ENCODE results near the gene FRAS1. TPM values are rescaled to one million over a fixed set of nuclear protein-coding genes. Genes with fewer than 3 reads are reported as not detected.

FRAS1 gene
- total and polyA plus RNA-seq, 3 experiments from 2014 or later, result not detected

- Histone ChIP-seq H3K9me3 (ENCODE audit: low read length) (no peaks in the 10 kb centered on the region), H3K36me3 (ENCODE audit: insufficient read depth, low read length) (no peaks in the 10 kb centered on the region), H3K4me1 (ENCODE audit: insufficient read depth, low read length) (no peaks in the 10 kb centered on the region), H3K27me3 (ENCODE audit: insufficient read depth, low read length, poor library complexity, severe bottlenecking) (peaks cover 20% of the 10 kb centered on the region), H3K4me3 (ENCODE audit: low read length) (no peak overlapping the region), H3K27ac (ENCODE audit: low read depth, low read length) (no peak overlapping the region)
- Mint-ChIP-seq H3K36me3 (no peaks in the 10 kb centered on the region), H3K4me1 (peaks cover 3 to 5% (median 5%) of the 10 kb centered on the region in 3 donors), H3K9me3 (peaks cover 0 to 2% (median 0%) of the 10 kb centered on the region in 5 donors), H3K27ac (no peak overlapping the region), H3K4me3 (no peak overlapping the region), H3K27me3 (peaks cover 19 to 61% of the 10 kb centered on the region in 2 donors)
- POLR2A ChIA-PET, result no interaction called here
- CTCF ChIA-PET, result no interaction called here
- DNase-seq, result no peak
Measured at GRCh38 chr4:78553043-78553396, 495.9 kb downstream of the FRAS1 start.

- DNase-seq, result no peak
- H3K9me3 Mint-ChIP-seq, result peaks cover 0 to 2% (median 0%) of the 10 kb centered on the region in 5 donors
- Histone ChIP-seq H3K4me3 (ENCODE audit: low read length) (no peak overlapping the region), H3K9me3 (ENCODE audit: low read length) (no peaks in the 10 kb centered on the region), H3K27ac (ENCODE audit: low read depth, low read length) (no peak overlapping the region), H3K36me3 (ENCODE audit: insufficient read depth, low read length) (no peaks in the 10 kb centered on the region), H3K4me1 (ENCODE audit: insufficient read depth, low read length) (no peaks in the 10 kb centered on the region), H3K27me3 (ENCODE audit: insufficient read depth, low read length, poor library complexity, severe bottlenecking) (peaks cover 20% of the 10 kb centered on the region)
- H3K4me3 Mint-ChIP-seq, result no peak overlapping the region
- ChIA-PET POLR2A (no interaction called here), CTCF (no interaction called here)
- peaks cover 19 to 63% of the 10 kb centered on the region in 2 donors for H3K27me3 Mint-ChIP-seq
- H3K4me1 Mint-ChIP-seq, result peaks cover 3 to 5% (median 5%) of the 10 kb centered on the region in 3 donors
- no peak overlapping the region for H3K27ac Mint-ChIP-seq
- no peaks in the 10 kb centered on the region for H3K36me3 Mint-ChIP-seq
Measured at GRCh38 chr4:78553529-78554060, 496.5 kb downstream of the FRAS1 start.

- Histone ChIP-seq H3K36me3 (ENCODE audit: insufficient read depth, low read length) (no peaks in the 10 kb centered on the region), H3K9me3 (ENCODE audit: low read length) (no peaks in the 10 kb centered on the region), H3K4me3 (ENCODE audit: low read length) (no peak overlapping the region), H3K27ac (ENCODE audit: low read depth, low read length) (no peak overlapping the region), H3K4me1 (ENCODE audit: insufficient read depth, low read length) (no peaks in the 10 kb centered on the region), H3K27me3 (ENCODE audit: insufficient read depth, low read length, poor library complexity, severe bottlenecking) (peaks cover 9% of the 10 kb centered on the region)
- ChIA-PET CTCF (no interaction called here), POLR2A (interaction anchor here (0.7 kb wide), 1 partner anchor 510 kb away, joined by 4 read pairs; no protein-coding TSS in a partner anchor)
- Mint-ChIP-seq H3K36me3 (no peaks in the 10 kb centered on the region), H3K27me3 (peaks cover 11 to 47% of the 10 kb centered on the region in 2 donors), H3K27ac (no peak overlapping the region), H3K9me3 (no peaks in the 10 kb centered on the region), H3K4me3 (no peak overlapping the region), H3K4me1 (no peaks in the 10 kb centered on the region)
- DNase-seq, result no peak
Measured at GRCh38 chr4:78556665-78557064, 499.5 kb downstream of the FRAS1 start.

- Mint-ChIP-seq H3K4me1 (no peaks in the 10 kb centered on the region), H3K9me3 (no peaks in the 10 kb centered on the region), H3K27me3 (peaks cover 6 to 48% of the 10 kb centered on the region in 2 donors), H3K27ac (no peak overlapping the region), H3K4me3 (no peak overlapping the region), H3K36me3 (no peaks in the 10 kb centered on the region)
- Histone ChIP-seq H3K4me1 (ENCODE audit: insufficient read depth, low read length) (no peaks in the 10 kb centered on the region), H3K4me3 (ENCODE audit: low read length) (no peak overlapping the region), H3K27me3 (ENCODE audit: insufficient read depth, low read length, poor library complexity, severe bottlenecking) (peaks cover 5% of the 10 kb centered on the region), H3K36me3 (ENCODE audit: insufficient read depth, low read length) (no peaks in the 10 kb centered on the region), H3K27ac (ENCODE audit: low read depth, low read length) (no peak overlapping the region), H3K9me3 (ENCODE audit: low read length) (no peaks in the 10 kb centered on the region)
- POLR2A ChIA-PET, result no interaction called here
- CTCF ChIA-PET, result no interaction called here
- DNase-seq, result no peak
Measured at GRCh38 chr4:78557841-78558240, 500.7 kb downstream of the FRAS1 start.

GRCh38 chr4:78558410-78558809 is 501.3 kb downstream of the FRAS1 start:
- ChIA-PET POLR2A (no interaction called here), CTCF (no interaction called here)
- H3K9me3 ChIP-seq (ENCODE audit: low read length), result no peaks in the 10 kb centered on the region
- no peak overlapping the region for H3K27ac ChIP-seq (ENCODE audit: low read depth, low read length)
- no peak for DNase-seq
- H3K27me3 ChIP-seq (ENCODE audit: insufficient read depth, low read length, poor library complexity, severe bottlenecking), result peaks cover 1% of the 10 kb centered on the region
- Mint-ChIP-seq H3K4me3 (no peak overlapping the region), H3K4me1 (no peaks in the 10 kb centered on the region), H3K36me3 (no peaks in the 10 kb centered on the region), H3K27me3 (peaks cover 8 to 46% of the 10 kb centered on the region in 2 donors), H3K9me3 (no peaks in the 10 kb centered on the region), H3K27ac (no peak overlapping the region)
- H3K36me3 ChIP-seq (ENCODE audit: insufficient read depth, low read length), result no peaks in the 10 kb centered on the region
- H3K4me3 ChIP-seq (ENCODE audit: low read length), result no peak overlapping the region
- H3K4me1 ChIP-seq (ENCODE audit: insufficient read depth, low read length), result no peaks in the 10 kb centered on the region

- no peak for DNase-seq
- H3K27ac ChIP-seq (ENCODE audit: low read depth, low read length), result no peak overlapping the region
- H3K4me3 ChIP-seq (ENCODE audit: low read length), result no peak overlapping the region
- H3K9me3 Mint-ChIP-seq, result no peaks in the 10 kb centered on the region
- H3K27me3 ChIP-seq (ENCODE audit: insufficient read depth, low read length, poor library complexity, severe bottlenecking), result no peaks in the 10 kb centered on the region
- H3K4me1 ChIP-seq (ENCODE audit: insufficient read depth, low read length), result no peaks in the 10 kb centered on the region
- H3K27ac Mint-ChIP-seq, result no peak overlapping the region
- ChIA-PET POLR2A (no interaction called here), CTCF (no interaction called here)
- no peaks in the 10 kb centered on the region for H3K36me3 ChIP-seq (ENCODE audit: insufficient read depth, low read length)
- H3K9me3 ChIP-seq (ENCODE audit: low read length), result no peaks in the 10 kb centered on the region
- H3K4me1 Mint-ChIP-seq, result no peaks in the 10 kb centered on the region
- H3K36me3 Mint-ChIP-seq, result no peaks in the 10 kb centered on the region
- no peak overlapping the region for H3K4me3 Mint-ChIP-seq
- H3K27me3 Mint-ChIP-seq, result peaks cover 3 to 31% of the 10 kb centered on the region in 2 donors
Measured at GRCh38 chr4:78560296-78560963, 503.3 kb downstream of the FRAS1 start.

- Mint-ChIP-seq H3K27me3 (peaks cover 6 to 29% of the 10 kb centered on the region in 2 donors), H3K9me3 (no peaks in the 10 kb centered on the region), H3K4me3 (no peak overlapping the region), H3K4me1 (no peaks in the 10 kb centered on the region), H3K27ac (no peak overlapping the region), H3K36me3 (no peaks in the 10 kb centered on the region)
- POLR2A ChIA-PET, result no interaction called here
- H3K9me3 ChIP-seq (ENCODE audit: low read length), result no peaks in the 10 kb centered on the region
- H3K4me1 ChIP-seq (ENCODE audit: insufficient read depth, low read length), result no peaks in the 10 kb centered on the region
- H3K27ac ChIP-seq (ENCODE audit: low read depth, low read length), result no peak overlapping the region
- no peaks in the 10 kb centered on the region for H3K27me3 ChIP-seq (ENCODE audit: insufficient read depth, low read length, poor library complexity, severe bottlenecking)
- CTCF ChIA-PET, result no interaction called here
- no peak overlapping the region for H3K4me3 ChIP-seq (ENCODE audit: low read length)
- H3K36me3 ChIP-seq (ENCODE audit: insufficient read depth, low read length), result no peaks in the 10 kb centered on the region
- DNase-seq, result no peak
Measured at GRCh38 chr4:78561677-78562076, 504.6 kb downstream of the FRAS1 start.

GRCh38 chr4:78562687-78563086 is 505.6 kb downstream of the FRAS1 start:
- no peaks in the 10 kb centered on the region for H3K4me1 Mint-ChIP-seq
- no peak overlapping the region for H3K27ac Mint-ChIP-seq
- no peaks in the 10 kb centered on the region for H3K4me1 ChIP-seq (ENCODE audit: insufficient read depth, low read length)
- no peaks in the 10 kb centered on the region for H3K9me3 ChIP-seq (ENCODE audit: low read length)
- ChIA-PET POLR2A (no interaction called here), CTCF (no interaction called here)
- no peak overlapping the region for H3K4me3 Mint-ChIP-seq
- no peak for DNase-seq
- no peaks in the 10 kb centered on the region for H3K9me3 Mint-ChIP-seq
- H3K27ac ChIP-seq (ENCODE audit: low read depth, low read length), result no peak overlapping the region
- H3K36me3 ChIP-seq (ENCODE audit: insufficient read depth, low read length), result no peaks in the 10 kb centered on the region
- no peaks in the 10 kb centered on the region for H3K36me3 Mint-ChIP-seq
- H3K27me3 Mint-ChIP-seq, result peaks cover 6 to 25% of the 10 kb centered on the region in 2 donors
- no peak overlapping the region for H3K4me3 ChIP-seq (ENCODE audit: low read length)
- no peaks in the 10 kb centered on the region for H3K27me3 ChIP-seq (ENCODE audit: insufficient read depth, low read length, poor library complexity, severe bottlenecking)
